ENCODE results near the gene CCNJL.

Gene CCNJL

DNA sequence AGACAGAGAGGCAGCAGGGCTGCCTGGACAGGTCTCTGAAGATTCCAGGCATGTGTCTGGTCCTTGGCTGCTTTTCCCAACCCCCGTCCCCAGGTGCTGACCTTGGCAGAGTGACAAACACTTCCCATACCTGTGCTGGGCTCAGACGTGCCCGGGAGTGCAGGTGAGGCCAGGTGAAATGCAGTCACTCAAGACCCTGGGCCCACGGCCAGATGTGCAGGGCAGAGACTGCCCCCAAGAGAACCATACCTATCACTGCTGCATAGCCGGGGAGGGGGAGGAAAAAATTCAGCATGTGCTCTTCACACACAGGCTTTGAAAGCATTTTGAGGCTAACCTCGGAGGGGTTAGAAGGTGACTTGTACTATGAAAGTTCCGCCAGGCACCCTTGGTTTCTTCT is 22.6 kb downstream of the CCNJL start:
- no peak for DNase-seq

DNA sequence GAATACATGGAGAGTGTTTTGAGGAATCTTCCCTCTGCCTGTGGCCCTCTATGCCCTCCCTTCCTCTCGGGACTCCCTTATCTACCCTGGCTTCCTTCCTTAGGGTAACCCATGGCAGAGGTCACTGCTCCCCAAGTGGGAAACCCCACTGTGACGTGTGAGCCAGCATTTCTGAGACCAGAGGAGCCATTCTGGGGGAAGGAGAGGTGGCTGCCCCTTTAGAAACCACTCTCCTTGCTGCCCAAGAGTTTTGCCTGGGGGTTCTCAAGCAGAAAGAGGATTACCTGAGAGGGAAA is 23.1 kb downstream of the CCNJL start:
- DNase-seq = no peak

DNA sequence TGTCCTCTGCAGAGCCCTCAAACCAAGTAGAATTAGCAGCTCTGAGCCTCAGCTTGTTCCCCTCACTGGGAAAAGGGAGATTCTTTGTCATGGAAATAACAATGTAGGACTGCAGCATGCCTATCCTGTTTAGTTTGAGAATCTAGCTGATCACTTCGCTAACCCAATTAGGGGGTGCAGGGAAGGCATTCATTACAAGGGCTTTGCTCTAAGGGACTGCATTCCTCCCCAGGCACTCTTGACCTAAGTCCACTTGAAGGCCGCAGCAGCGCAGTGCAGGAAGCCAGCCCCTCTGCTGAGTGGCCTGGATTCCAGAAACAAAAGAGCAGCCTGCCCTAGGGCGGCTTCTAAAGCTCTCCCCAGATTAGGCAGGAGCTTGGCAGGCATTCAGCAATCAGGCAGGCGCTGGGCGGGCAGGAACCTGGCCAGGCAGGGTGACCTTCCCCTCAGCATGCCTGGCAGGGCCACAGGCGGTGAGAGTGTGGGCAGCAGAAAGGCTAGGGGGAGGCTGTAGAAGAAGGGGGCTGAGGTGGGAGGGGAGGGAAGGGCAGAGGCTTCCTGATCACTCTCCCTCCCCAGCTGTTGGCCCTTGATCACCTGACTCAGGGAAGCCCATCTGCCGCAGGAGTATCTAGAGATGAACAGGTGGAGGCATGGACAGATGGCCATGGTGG is 24.8 kb downstream of the CCNJL start:
- DNase-seq = no peak

DNA sequence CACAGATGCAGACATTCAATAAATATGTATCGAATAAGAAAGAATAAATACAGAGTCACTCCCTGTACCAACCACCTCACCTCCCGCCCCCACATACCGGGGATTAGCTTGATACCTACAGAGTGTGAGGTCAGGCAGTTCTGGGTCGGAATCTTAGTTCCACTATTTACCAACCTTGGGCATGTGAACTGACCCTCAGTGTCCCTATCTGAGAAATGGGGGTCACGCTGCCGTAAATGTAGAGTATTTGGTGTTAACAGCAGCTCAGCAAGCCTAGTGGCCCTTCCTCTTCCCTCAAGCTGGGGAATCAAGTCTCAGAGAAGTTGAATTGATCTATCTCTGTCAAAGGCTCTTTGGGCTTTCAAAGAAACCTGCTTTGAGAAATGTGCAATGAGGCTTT is 25.4 kb downstream of the CCNJL start:
- no peak for DNase-seq

DNA sequence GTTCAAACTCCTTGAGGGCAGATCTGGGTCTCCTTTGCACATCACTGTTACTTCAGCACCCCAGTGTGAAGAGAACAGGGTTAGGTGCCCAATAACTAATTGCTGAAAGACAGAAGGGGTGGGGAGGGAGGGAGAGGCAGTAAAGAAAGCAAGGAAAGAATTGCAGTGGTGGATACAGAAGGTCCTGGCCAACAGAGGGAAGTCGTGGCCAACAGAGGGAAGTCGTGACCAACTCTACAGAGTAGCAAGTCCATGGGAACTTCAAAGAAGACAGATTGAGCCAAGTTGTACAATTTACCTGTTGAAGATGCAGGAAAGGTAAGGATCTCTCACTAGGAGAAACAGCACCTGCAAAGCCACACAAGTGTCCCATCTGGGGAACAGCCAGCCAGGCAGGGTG is 27.0 kb downstream of the CCNJL start:
- DNase-seq = no peak

DNA sequence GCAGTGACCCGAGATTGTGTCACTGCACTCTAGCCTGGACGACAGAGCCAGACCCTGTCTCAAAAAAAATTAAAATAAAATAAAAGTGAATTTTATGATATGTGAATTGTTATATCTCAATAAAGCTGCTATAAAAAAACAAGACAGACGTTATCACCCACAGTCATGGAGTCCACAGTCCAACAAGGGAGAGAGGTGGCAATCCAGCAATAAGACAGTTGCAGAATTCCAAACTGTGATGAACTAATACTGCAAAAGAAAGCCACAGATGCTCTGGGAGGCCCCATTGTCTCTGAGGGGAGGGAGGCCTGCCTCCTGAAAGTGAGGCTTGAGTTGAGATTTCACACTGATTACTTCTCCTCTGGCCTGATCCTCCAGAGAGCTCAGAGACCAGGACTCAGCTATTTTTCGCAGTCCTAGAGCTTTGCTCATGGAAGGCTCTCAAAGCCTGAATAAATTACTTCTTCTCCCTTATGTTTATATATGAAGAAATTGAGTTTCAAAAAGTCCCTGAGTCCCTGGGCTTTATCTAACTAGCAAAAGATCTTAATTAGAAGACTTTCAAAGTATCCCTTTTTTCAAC is 28.0 kb downstream of the CCNJL start:
- no peak for DNase-seq

GRCh38 chr5:160281275-160281674 is 31.1 kb downstream of the CCNJL start:
- no peak for DNase-seq

DNA sequence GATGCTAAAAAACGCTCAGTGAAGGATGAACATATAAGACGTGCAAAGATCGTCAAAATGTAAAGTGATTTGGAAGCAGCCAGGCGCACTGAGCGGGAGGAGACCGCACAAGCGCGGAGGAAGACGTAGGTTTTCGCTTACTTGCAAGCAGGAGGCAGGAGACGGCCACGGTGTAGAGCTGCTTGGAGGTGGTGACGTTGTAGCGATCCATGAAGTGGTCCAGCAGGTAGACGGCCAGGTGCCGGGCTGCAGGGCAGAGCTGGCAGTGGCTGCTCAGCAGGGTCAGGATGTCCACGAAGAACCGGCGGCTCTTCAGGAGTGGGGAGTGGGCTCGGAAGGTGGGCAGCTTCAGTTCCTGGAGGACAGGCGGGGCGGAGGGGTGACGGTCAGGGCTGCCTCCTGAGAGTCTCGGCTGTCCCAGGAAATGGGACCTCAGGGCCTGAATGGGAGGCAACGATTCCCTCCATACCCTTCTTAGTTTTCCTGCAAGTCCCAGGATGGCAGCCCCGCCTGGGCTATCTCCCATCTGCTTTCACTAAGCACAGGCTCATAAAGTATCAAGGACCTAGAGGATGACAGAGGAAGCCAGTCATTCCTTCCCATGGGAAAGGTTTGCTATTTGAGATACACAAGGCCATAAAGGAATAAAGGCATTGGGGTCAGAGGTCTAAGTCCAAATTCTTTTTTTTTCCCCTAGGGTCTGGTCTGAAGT is 31.8 kb downstream of the CCNJL start:
- DNase-seq = no peak

DNA sequence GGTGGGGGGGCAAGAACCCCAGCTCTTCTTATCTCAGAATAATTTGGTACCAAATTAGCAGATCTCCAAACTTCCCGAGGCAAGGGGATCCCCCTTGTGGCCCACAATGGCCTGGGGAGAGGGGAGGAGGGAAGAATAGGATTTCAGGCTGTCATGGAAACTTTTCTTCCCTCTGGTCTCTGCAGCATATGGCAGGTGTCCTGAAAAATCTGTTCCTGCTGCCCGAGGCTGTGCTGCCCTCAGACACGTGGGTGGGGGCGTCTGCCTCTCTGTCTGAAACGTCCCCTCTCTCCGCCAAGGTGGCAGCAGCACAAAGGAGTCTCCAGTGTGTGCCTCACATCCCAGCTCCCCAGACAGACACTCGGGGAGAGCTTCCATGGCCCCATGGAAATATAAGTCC is 34.0 kb downstream of the CCNJL start:
- no peak for DNase-seq

DNA sequence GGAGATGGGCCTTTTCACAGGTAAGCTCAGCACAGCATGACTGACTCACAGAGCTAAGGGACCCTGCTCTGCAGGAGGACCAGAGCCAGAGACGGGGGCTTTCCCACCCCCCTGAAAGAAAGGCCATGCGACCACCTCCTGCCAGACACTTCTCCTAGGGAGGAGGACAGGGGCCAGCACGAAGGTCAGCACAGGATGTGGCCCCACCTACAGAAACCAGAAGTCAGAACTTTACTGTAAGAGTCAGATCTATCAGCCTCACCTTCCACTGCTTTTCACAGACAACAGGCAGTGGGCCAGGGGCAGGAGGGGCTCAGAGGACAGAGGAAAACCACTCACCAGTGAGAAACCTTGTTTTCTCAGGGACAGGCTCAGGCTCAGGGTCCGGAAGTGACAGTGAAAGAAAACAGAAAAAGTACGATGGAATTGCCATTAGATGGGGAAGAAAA is 37.9 kb downstream of the CCNJL start:
- no peak for DNase-seq

DNA sequence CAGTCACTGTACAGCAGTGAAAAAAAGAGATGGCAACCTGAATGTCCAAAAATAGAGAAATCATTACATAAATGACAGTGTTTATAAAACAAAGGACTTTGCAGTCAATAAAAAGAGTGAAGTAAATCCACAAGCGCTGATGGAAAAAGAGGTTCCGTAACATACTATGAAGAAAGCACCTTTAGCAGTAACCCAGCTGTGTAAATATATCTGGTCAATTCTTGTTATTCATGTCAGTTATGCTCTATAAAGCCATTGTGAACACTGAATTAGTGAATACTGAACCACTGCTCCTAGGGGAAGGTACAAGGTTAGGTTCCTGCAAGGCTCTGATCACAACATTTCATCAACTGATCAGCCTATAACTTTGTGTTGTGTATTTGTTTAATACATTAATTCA is 39.5 kb downstream of the CCNJL start:
- no peak for DNase-seq

DNA sequence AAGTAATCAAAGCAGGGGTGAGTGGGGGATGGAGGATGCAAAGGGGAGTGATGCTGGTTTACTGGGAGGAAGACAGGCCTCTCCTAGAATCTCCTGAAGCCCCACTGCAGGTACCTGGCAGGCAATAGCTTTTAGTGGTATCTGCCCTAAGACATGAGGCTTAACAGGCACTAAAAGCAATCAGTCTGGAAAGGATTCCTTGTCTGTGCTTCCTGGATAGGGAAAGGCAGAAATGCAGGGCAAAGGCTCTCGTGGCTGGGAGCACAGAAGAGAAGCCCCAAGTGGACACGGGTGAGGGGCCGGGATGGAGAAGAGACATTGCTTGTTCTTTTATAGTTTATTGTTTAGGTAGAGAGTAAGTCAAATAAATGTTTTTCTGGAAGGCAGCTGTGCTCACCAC is 40.1 kb downstream of the CCNJL start:
- DNase-seq = no peak

DNA sequence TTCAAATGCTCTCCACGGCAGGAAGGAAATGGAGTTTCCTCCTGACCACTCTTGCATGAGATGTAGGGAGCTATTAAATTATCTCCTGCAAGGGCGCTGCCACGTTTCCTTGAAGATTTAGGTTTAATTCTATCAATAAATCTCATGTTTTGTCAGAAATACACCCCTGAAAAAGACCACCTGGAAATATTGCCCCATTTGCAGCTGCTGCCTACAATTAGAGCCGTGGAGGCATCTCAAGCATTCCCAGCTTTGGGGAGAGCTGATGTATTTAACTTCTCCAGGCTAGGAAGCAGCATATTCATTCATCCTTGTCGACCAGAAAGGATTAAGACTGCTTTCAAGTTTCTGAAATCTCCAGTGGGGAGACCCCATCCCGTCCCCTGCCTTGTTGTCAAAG is 40.5 kb downstream of the CCNJL start:
- no peak for DNase-seq

GRCh38 chr5:160271396-160271795 is 41.0 kb downstream of the CCNJL start:
- DNase-seq = no peak

- no peak for DNase-seq
Observed at GRCh38 chr5:160270704-160271103, 41.7 kb downstream of the CCNJL start.

DNA sequence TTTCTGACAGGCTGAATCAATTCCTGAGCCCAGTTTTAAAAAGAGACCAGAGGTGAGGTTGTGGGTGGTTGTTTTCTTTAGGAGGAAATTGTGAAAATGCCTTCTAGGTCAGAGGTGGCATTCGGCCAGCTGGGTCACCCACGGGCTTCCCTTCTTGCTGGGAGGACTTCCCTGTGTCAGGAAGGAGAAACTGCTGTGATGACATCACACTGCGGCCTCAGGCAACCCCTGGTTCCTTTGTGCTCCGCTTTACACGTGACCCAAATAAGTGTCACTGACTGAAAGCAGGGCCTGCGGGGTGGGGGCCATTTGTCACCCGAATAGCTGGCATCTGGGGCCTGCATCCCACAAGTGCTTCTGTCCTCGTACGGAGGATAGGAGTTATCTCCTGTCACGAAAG is 43.3 kb downstream of the CCNJL start:
- DNase-seq = peak; percentile 96

- DNase-seq = peak; percentile 40
Observed at GRCh38 chr5:160268121-160268520, 44.2 kb downstream of the CCNJL start.

- DNase-seq = no peak
Observed at GRCh38 chr5:160266752-160267345, 45.5 kb downstream of the CCNJL start.

GRCh38 chr5:160266044-160266443 is 46.3 kb downstream of the CCNJL start:
- no peak for DNase-seq

- no peak for DNase-seq
Observed at GRCh38 chr5:160263326-160263855, 49.0 kb downstream of the CCNJL start.

GRCh38 chr5:160262151-160263074 is 50.0 kb downstream of the CCNJL start:
- DNase-seq = no peak

DNA sequence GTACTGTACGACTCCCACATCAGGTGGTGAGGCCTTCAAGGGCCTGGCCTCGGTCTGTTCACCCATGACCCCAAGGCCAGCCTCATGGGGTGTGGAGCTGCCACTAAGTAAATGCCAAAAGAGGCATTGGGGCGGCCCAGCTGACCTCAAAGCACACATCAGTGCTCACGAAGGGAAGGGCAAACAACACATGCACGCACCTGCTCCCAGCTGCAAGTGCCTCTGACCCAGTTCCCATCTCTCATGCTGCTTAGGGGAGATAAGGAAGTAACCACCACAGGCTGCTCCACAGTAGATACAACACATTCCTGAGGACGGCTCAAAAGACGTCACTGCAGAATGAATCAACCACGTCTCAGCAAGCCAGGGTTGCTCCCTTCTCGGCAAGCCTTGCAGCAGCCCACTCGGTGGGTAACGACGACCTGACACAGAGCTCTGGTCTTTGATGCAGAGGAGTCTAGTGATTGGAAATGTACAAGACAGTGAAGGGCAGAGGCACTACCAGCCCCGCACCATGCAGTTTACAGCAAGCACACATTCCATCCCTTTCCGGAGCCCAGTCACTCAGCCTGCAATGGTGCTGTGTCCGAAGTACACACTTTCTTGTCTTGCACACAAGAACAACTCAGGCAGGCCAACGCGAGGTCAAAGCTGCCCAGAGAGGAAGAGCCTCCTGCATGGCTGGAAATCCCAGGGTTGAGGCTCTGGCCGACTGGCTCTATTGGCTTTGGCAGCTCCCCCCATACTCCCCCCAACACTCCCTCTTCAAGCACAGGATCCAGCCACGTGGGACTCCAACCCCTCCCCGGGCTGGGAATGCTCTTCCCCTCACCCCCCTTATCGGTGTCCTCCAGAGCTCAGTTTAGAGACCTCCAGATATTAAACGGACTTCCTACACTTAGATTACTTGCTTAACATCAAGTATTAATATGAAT is 51.2 kb downstream of the CCNJL start:
- peak; percentile 49 for DNase-seq
